GM18508 (cell line): ENCODE data around the gene TAF12.
"Not testable (repeated sequence)": the region's sequence is repeated elsewhere in the genome, so short reads cannot be mapped to it uniquely, and the experiment has no call there.

Experiments used
- ATAC-seq: cut with Tn5 transposase; IDR thresholded peaks from one replicate; pipeline ENCODE4 v1.9.1; 2021; ENCODE audit warnings: moderate number of reproducible peaks; ENCODE audit not compliant: insufficient read depth, unreplicated experiment

The TAF12 gene

DNA sequence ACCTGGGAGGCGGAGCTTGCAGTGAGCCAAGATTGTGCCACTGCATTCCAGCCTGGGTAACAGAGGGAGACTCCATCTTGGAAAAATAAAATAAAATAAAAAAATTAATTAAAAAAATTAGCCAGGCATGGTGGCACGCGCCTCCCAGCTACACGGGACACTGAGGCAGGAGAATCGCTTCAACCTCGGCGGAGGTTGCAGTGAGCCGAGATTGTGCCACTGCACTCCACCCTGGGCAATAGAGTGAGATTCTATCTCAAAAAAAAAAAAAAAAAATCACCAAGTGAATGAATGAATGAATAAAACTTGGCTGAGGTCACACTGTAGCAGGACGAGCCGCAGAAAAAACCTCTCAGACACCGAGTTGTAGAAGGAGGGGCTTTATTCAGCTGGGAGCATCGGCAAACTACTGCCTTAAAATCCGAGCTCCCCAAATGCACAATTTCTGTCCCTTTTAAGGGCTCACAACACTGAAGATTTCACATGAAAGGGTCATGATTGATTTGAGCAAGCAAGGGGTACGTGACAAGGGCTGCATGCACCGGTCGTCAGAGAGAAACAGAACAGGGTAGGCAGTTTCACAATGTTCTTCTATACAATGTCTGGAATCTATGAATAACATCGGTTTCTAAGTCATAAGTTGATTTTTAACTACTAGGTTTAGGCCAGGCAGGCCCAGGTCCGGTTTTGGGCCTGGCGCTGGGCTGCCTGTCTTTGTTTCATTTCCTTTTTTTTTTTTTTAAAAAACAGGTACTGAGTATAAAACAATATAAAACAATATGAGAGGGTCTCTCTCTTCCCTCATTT is 56.1 kb downstream of the TAF12 start:
- ATAC-seq = not testable (repeated sequence)

DNA sequence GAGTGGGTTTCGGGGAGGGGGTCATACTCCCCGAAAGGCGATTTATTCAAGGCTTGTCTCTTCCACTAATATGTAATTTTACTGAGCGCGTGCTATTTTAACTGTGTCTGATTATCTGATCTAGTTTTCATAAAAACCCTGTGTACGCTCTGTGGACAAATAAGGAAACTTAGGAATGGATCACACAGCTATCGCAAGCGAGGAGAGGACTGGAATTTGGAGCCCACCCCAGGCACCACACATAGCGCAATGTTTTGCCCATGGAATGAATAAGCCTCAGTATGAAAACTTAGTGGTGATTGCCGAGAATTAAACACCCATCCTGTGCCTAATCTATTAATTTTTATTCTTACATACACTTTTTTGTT is 60.6 kb downstream of the TAF12 start:
- ATAC-seq = peak; percentile 6

DNA sequence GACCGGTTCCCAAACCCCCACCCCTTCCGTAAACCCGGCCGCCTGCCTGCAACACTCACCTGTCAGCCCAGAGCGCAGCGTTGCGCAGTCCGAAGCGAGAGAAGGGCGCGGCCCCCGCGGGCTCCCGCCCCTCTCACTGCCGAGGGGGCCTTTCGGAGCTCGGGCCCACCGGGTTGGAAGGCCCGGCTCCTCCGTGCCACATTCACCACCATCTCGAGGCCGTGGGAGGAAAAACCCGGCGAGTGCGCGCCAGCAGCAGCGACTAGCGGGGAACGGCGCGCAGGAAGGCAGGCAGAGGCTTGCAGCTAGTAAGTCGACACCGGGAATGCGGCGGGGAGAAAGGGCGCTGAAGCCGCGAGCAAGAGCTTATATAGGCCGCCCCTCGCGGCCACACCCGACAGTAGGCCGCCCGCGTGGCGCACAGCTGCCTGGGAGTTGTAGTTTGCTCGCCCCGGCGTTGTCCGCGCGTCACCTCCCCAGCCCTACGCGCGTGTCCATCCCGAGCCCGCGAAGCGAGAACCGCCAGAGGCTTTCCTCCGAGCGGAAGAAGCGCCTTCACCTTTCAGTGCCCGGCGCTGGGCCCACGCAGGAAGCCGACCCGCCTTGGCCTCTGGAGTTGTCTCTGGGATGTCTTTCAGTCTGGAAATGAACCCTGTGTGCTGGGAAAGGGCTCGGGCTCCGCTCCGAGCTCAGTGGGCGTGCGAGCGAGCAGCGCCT is 61.2 kb downstream of the TAF12 start:
- peak; percentile 46 for ATAC-seq

DNA sequence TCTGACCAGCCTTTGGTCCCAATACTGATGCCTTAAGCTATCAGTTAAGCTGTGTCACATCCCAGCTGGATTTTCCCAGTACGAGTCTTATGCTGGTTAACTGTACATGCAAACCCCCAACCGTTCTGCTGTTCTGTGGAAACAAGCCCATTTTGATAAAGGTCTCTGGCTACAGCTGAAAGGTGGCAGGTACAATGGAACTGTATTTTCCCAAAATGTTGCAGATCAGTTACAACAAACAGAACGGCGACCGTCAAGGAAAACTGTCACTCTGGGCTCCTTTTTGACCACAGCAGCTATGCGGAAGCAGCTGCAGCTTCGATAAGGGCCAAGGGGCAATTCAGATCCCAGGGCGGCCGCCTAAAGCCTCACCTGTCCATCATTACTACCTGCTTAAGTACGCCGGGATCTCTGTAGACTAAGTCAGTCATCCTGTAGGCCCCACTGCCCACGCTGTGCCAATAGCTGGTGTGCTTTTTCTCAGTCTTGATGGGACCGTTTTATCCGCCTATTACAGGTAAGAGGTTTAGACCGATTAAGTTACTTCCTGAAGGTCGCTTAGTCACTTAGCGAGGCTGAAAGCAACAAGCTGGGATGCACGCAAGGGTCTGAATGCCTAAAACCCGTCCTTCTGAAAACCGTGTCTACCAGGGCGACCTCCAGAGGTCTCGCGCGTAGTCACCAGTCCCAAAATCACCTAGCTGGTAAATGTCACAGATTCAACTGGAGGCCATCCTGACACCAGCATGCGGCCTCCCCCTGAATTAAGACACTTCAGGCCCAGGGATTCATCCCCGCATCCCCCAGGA is 61.9 kb downstream of the TAF12 start:
- ATAC-seq = peak; percentile 8

DNA sequence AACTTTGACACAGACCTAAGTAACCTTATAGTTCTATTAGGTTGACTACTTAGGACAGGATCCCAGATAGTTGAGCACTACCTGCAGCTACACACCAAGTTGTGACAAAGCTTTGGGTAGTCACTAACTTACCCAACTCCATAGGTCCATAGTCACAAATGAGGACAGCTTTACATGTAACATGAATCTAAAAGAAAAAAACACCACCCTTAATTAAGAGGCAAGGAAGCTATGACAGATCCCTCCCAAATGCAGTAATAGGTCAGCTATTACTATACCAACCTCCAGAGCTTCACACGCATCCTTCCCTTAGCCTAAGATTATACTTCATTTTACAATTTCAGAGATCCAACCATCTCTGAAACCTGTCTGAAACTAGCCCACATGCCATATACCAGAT is 63.5 kb downstream of the TAF12 start:
- no peak for ATAC-seq

DNA sequence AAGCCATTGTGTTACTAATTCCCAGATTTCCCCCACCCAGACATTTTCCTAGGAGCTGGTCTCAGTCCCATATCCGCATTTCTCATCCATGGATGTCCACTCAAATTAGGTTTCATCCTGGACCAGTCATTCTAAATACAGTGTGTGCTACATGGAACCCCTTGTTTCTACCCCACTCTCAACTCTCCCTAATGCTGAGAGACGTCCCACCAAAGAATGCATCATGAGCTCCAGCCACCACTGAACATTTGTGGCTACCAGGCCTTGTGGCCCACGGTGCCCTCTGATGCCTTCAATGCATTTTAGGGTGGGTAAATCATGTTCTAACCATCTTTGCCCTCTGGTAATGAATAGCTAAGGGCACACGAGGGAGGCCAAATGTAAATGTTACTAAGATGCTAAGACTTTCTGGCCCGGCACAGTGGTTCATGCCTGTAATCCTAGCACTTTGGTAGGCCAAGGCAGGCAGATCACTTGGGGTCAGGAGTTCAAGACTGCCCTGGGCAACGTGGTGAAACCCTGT is 64.1 kb downstream of the TAF12 start:
- no peak for ATAC-seq

DNA sequence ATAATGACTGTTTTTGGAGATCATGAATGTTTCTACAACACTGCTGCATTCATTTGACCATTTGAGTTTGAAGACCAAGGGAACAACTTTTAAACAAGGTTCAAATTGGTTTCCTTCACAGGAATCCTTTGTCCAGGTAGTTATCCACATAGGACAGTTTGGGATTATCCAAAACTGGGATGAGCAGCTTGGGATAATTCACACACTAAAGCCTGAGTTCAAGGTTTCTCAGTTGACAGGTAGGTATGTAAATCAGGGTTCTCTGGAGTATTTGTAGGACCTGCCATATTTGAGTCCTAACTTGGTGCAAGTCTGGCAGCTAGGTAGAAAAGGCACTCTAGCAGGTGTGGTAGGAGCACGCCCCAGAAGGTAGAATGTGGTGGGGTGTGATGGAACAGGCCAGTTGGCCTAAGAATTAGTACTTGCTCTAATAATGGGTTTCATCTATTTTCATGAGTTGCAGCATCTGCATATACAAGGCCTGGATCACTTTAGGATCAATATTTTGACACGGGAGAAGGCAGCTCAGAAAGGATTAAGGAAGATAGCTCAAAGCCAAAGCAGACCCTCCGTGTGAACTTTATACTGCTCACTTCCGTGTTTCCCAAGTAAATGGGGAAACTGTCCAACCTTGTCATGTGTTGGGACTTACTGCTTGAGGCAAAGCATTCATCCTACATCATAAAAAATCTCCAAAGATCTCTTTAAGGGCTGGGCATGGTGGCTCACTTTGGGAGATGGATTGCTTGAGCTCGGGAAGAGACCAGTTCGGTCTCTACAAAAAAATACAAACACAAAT is 64.9 kb downstream of the TAF12 start:
- no peak for ATAC-seq

DNA sequence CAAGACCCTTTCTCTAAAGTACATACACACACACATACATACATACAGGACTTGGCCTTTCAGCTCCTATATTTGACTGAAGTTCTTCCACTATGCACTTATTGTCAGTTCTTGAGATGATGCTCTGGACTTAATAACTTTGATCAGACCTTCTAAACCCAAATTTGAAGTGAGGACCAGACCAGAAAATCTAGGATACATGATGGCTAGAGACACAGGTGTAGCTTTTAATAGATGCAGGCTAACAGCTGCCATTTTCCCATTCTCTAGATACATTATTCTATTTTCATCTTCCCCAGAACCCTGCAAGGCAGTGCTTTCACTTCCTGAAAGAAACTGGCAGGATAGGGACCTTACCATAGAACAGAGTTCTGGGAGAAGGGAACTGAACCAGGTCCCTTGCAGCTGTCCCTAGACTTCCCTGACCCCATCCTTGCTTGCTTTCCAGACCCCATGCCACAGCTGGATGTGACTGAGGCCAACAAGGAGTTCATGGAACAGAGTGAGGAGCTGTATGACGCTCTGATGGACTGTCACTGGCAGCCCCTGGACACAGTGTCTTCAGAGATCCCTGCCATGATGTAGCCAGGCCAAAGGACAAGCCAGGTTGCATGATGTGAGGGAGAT is 65.7 kb downstream of the TAF12 start:
- ATAC-seq = no peak

DNA sequence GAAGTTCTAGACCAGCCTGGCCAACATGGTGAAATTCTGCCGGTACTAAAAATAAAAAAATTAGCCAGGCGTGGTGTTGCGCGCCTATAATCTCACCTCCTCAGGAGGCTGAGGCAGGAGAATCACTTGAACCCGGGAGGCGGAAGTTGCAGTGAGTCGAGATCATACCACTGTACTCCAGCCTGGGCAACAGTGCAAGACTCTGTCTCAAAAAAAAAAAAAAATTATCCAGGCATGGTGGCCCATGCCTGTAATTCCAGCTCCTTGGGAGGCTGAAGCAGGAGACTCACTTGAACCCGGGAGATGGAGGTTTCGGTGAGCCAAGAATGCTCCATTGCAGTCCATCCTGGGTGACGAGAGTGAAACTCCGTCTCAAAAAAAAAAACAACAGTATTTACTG is 69.3 kb downstream of the TAF12 start:
- ATAC-seq = no peak

DNA sequence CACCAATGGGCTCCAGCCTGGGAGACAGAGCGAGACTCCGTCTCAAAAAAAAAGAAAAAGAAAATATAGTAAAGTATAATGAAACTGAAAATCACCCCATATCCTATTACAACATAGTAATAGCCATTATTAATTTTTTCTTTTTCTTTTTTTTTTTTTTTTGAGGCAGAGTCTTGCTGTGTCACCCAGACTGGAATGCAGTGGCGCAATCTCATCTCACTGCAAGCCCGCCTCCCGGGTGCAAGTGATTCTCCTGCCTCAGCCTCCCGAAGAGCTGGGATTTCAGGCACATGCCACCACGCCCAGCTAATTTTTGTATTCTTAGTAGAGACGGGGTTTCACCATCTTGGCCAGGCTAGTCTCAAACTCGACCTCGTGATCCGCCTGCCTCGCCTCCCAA is 70.0 kb downstream of the TAF12 start:
- not testable (repeated sequence) for ATAC-seq

DNA sequence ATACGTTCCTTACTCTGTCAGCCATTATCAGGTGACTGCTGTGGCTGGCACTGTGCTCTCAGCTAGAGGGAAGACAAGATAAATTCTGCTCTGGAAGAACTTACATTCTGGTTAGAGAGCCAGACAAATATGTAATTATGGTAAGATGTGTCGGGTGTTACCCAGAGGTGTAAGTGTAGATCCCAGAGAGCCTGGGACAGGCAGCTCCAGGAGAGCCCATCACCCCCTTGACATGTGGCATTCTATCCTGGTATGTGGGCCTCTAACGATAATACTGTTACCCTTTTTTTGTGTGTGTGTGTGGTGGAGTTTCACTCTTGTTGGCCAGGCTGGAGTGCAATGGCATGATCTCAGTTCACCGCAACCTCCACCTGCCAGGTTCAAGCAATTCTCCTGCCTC is 71.0 kb downstream of the TAF12 start:
- no peak for ATAC-seq

DNA sequence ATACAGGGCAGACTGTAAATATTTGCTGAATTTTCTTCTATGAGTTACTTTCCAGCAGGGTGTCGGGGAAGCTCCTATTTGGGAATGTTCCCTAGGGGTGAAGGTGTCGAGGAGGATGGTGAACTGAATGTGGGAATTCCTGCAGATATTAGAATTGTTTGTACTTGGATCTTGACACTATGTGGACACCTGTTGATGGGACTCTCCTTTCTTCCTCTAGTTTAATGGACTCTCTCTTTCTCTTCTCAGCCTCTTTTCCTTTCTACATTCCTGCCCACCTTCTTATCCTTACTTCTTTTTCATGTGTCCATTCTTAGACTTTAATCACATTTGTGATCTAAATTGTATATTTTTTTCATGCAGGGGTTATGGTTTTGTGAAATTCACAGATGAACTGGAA is 75.9 kb downstream of the TAF12 start:
- ATAC-seq = no peak

DNA sequence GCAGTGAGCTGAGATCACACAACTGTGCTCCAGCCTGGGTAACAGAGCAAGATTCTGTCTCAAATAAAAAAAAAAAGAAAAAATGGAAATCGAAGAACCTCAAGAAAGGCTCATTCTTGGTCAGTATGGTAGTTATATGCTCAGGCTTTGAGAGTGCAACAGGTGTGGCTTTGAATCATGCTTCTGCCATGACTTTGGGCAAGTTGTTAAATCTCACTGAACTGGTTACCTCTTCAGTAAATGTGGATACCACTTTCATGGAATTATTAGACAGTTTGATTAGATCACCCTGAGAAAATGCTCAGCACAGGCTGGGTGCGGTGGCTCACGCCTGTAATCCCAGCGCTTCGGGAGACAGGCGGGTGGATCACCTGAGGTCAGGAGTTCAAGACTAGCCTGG is 77.1 kb downstream of the TAF12 start:
- no peak for ATAC-seq

DNA sequence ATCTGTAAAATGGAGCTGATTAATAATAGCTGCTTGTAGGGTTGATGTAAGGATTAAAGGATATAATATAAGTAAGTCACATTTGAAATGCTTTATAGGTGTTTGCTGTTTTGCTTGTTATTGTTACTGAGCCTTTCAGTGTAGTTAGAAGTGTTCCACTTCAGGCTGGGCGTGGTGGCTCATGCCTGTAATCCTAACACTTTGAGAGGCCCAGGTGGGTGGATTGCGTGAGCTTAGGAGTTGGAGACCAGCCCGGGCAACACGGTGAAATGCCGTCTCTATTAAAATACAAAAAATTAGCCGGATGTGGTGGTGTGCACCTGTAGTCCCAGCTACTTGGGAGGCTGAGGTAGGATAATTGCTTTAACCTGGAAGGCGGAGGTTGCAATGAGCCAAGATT is 77.8 kb downstream of the TAF12 start:
- no peak for ATAC-seq

DNA sequence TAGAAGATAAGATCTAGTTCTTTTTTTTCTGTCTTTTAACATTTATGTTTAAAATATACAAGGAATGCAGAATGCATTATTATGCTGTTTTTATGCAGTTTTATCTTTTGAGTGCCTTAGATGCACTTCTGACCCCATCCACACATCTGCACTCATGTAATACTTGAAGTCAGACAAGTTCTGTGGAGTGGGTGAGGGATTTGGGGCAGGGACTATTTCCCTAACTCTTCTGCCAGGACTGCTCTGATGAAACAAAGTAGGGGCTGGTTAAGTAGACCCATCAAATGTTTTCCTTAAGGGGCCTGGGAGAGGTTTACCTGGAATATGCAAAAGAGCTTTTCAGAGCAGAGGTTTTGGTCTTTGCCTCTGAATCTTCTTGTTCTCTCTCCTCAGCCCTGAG is 78.6 kb downstream of the TAF12 start:
- ATAC-seq = no peak

DNA sequence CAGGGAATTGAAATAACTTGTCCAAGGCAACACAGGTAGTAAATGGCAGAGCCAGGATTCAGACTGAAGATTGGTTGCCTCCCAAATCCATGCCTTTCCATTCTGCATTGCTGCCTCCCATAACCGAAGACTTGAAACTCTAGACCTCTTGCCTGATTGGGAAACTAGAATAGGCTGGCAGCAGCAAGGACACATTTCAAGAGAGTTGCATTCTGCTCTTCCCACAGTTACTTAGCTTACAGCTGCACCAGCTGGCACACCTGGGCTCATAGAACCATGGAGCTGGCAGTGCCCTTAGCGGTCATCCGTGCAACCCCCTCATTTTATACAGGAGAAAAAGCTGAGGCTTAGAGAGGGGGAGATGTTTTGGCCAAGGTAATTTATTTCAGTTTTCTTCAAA is 82.0 kb downstream of the TAF12 start:
- ATAC-seq = no peak
